Skin epidermis (tissue), 12 donors: ENCODE measurements around the gene LDLRAD4.

Source experiments
- H3K27ac ChIP-seq, 21 experiments: fragments of 200-600 bp; sonication (generic) in 11 of 21; one replicate each; pipeline ENCODE4 v1.5.0; 2020; ENCODE audit warnings: mild to moderate bottlenecking in 3 of 21, inconsistent platforms in 2 of 21, moderate library complexity in 2 of 21
- H3K4me3 ChIP-seq, 7 experiments: fragments of 200-600 bp; sonication (generic) in 2 of 7; one replicate each; pipeline ENCODE4 v1.5.0; 2020; ENCODE audit warnings: inconsistent platforms in 2 of 7, mild to moderate bottlenecking in 2 of 7, moderate library complexity in 1 of 7

Gene LDLRAD4

DNA sequence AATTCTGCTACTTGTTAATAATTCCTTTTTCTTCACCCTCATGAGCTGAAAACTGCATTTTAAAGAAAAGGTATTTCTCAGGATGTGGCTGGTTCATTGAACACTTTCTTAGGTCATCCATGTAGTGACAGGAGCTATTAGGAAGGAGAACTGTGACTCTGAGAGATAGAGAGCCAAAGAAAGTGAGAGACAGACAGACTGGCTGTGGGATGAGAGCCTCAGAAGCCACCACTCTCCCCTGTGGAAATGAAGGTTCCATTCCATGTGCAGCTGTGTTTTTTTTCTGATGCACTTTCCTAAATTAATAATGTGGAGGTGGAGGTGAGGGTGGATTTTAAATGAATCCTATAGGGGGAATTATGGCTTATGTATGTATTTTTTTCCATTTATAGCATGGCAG lies 394.5 kb downstream of the LDLRAD4 start:
- H3K4me3 ChIP-seq: peak overlapping the region in 2 of 7 experiments; percentile 19 to 35
- peak overlapping the region in 8 of 21 experiments; percentile 24 to 93 (median 77) for H3K27ac ChIP-seq

DNA sequence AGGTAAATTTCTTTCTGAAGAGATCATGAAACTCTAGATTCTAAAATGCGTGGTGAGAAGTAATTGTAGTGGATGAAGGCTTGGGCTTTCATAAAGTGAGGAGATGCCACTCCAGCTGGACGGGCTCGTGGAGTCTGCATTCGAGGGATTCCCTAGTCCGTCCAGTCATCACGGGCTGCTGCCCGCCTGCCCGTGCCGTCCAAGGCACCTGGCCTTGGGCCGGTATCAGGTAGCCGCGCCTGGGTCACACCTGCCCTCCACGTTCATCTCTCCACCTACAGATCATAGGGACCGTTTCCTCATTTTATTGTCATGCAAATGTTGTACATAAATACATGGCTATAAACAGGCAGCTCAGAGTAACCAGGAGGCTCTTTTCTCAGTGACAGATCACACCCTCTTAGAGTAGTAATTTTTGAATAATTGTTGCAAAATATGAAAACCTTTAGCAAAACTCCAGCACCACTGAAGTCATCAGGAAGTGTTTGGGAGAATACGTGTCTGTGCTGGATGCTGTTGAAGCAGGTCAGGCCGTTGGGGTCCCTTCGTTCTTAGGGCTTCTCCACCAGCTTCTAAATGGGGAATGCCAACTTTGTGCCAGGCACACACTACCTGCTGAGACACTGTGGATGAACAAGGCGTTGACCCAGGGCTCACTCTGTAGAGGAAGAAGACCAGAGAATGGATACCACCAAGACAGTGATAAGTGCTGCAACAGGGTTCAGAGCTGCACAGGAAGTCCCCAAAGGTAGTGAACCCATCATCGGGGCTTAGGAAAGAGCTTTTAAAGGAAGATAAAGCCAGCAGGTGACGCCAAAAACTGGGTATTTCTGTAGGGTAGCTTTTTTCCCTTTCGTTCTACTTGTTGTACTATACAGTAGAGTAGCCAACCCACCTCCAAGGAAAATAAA lies 395.3 kb downstream of the LDLRAD4 start:
- Histone ChIP-seq H3K27ac (peak overlapping the region in 11 of 21 experiments; percentile 32 to 93 (median 68)), H3K4me3 (no peak overlapping the region)

DNA sequence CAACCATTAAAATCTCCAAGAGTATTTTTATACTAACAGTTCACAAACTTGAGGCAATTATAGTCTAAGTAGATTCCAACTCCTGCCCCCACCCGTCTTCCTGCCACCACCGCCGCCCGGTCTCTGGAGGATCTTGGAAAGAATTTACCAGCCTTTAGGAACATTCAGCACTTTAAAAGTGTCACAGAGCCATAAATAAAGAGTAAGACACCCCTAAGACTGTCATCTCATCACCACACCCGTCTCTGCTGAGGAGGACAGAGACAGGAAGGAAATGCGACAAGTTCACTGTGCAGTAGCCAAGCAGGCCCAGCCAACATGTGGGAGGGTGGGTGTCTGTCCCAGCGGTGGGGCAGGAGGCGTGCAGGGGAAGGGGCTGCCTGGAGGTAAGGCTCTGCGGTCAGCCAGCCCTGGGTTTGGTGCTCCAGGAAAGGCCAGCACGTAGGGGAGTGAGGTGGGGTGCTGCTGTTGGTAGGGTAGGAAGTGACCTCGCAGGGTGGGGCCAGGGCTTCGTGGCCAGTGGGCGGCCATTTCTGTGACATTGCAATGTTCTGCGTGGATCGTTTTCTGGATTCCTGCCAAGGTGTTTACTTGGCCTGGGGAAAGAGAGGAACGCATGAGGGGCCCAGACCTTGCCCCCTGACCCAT lies 396.2 kb downstream of the LDLRAD4 start:
- Histone ChIP-seq H3K27ac (peak overlapping the region in 17 of 21 experiments; percentile 2 to 93 (median 67)), H3K4me3 (no peak overlapping the region)

DNA sequence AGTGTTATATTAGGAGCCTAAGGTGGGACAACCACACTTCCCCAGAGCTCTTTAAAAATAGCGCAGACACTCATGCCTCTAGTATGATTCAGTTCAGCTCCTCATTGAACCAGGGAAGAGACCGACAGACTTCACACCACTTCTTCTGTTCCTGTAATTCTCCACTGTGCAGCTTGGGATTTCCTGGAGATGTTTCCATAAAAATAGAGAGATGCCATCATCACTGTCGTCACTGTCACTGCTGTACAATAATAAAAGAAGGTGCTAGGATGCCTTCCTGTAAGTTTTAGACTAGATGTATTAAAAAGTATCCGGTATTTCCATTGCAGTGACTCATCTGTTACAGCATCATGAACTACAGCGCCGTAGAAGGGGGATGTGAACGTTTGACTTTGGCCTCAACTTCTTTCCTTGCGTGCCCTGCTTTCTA lies 396.9 kb downstream of the LDLRAD4 start:
- Histone ChIP-seq H3K27ac (peak overlapping the region in 13 of 21 experiments; percentile 7 to 93 (median 72)), H3K4me3 (no peak overlapping the region)

DNA sequence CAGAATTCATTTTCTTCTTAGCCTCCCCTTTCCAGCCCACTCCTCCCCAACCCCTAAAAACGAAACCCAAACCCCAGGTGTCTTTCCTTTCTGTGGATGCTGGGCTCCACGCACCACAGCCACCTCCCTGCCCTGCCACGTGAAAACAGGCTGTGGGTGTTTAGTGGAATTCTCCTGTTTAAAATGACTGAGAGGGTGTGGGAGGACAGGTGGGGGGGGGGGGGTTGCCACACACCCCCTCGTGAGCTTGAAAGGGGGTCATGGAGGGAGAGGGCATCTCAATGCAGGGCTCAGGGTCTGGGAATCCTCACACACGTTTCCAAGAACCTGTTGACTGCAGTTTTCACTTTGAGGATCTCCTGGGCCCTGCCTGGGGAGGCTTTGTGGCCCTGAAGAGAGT lies 397.5 kb downstream of the LDLRAD4 start:
- H3K4me3 ChIP-seq: no peak overlapping the region
- peak overlapping the region in 8 of 21 experiments; percentile 3 to 93 (median 28) for H3K27ac ChIP-seq

GRCh38 chr18:13616525-13617035 lies 398.0 kb downstream of the LDLRAD4 start:
- H3K27ac ChIP-seq: peak overlapping the region in 5 of 21 experiments; percentile 8 to 93 (median 29)
- no peak overlapping the region for H3K4me3 ChIP-seq

- Histone ChIP-seq H3K4me3 (no peak overlapping the region), H3K27ac (peak overlapping the region in 1 of 21 experiments; percentile 5)
These were observed 399.4 kb downstream of the LDLRAD4 start for GRCh38 chr18:13617826-13618515.

- peak overlapping the region in 1 of 21 experiments; percentile 27 for H3K27ac ChIP-seq
- no peak overlapping the region for H3K4me3 ChIP-seq
These were observed 400.3 kb downstream of the LDLRAD4 start for GRCh38 chr18:13618760-13619438.

GRCh38 chr18:13619505-13620205 lies 401.1 kb downstream of the LDLRAD4 start:
- no peak overlapping the region for H3K4me3 ChIP-seq
- no peak overlapping the region for H3K27ac ChIP-seq

DNA sequence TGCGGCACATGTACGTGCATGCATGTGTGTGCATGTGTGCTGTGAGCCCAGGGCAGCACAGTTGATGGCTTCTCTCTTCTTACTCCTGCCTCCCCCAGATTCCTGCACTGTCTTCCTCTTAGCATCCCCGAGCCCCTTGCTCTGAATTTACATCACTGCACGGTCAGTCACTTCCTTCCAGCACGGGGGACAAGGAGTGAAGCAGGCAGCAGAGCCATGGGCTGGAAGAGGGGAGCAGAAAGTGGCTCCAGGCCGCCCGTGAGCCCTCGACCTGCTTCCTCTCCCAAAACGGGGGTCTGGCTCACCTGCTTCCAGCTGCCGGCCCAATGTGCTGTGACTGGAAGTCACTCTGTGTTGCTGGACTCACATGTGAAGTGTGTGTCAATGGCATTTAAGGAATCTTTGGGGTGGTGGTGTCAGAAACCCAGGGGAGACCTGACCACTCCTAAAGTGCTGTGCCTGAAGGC lies 401.7 kb downstream of the LDLRAD4 start:
- Histone ChIP-seq H3K4me3 (no peak overlapping the region), H3K27ac (no peak overlapping the region)

GRCh38 chr18:13620818-13621445 lies 402.4 kb downstream of the LDLRAD4 start:
- no peak overlapping the region for H3K4me3 ChIP-seq
- H3K27ac ChIP-seq: no peak overlapping the region

- Histone ChIP-seq H3K4me3 (no peak overlapping the region), H3K27ac (no peak overlapping the region)
These were observed 402.9 kb downstream of the LDLRAD4 start for GRCh38 chr18:13621446-13621849.

DNA sequence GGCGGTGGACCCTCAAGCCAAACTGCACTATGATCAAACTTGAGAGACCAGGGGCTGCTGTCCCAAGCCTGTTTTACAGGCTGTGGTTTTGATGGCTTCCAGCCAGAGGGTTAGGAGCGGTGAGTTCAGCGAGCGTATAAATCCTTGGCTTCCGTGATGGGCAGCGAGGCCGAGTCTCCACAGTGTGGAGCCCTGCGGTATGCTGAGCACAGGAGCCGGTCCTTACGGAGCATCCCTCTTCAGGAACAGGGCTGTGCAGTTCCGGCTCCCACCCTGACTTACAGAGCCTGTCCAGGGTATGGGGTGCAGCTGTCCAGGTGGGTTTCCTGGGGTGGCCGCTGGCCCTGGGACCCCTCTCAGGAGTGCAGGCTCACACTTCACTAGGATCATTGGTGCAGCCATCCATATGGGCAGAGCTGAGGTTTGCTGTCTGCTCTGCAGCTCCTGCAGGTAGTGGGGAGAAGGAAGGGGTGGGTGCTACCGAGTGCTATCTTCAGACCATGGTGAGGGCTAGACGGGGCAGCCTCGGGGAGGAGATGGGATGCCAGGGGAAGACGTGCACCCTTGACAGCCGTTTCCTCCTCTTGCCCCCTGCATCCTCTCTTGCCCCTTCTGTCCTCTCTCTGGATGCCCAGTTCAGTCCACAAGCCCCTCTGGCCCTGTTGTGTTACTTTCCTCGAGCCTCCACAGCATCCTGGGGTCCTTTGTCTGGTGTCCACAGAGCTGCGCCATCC lies 403.5 kb downstream of the LDLRAD4 start:
- H3K27ac ChIP-seq: no peak overlapping the region
- no peak overlapping the region for H3K4me3 ChIP-seq

GRCh38 chr18:13622751-13623150 lies 404.2 kb downstream of the LDLRAD4 start:
- Histone ChIP-seq H3K4me3 (no peak overlapping the region), H3K27ac (no peak overlapping the region)

- Histone ChIP-seq H3K27ac (no peak overlapping the region), H3K4me3 (no peak overlapping the region)
These were observed 404.8 kb downstream of the LDLRAD4 start for GRCh38 chr18:13623348-13623747.

DNA sequence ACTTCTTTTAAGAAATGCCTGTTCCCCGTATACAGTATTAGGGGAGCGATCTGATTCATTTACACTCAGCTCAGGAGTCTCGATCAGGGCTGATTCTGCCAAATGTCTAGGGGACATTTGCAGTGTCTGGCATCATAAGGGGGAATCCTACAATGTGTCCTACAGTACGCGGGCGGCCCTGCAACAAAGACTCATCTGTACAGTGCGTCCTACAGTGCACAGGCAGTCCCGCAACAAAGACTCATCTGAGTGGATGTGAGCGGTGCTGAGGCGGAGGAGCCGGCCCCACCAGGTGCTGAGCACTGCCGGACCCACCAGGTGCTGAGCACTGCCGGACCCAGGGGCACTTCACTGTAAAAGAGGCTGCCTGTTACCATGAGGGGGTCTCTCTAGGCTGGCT lies 405.3 kb downstream of the LDLRAD4 start:
- H3K27ac ChIP-seq: no peak overlapping the region
- no peak overlapping the region for H3K4me3 ChIP-seq

- peak overlapping the region in 1 of 21 experiments; percentile 5 for H3K27ac ChIP-seq
These were observed 406.1 kb downstream of the LDLRAD4 start for GRCh38 chr18:13624563-13625237.

More at GRCh38 chr18:13624563-13625237, 406.1 kb downstream of the LDLRAD4 start:
- H3K4me3 ChIP-seq: no peak overlapping the region
